ENCODE measurements around the gene COA8.
"Not testable (repeated sequence)": the region's sequence is repeated elsewhere in the genome, so short reads cannot be mapped to it uniquely, and the experiment has no call there.

COA8 gene

DNA sequence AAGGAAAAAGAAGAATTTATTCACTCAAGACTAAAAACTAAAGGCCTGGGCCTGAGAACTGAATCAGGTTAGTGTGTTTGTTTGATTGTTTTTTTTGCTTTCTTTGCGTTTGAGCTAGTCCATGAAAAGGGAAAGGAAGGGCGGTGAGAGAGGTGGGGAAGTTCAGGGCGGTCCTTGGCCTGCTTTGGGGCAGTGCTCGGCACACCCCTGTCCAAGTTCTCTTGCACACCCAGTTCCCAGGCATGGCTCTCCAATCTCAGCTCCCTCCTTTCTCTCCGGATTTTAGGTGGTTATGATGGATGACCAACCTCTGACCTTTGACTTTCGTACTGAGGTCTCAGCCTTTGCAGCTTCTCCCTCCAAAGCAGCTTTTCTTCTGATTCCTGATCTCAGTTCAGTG, 11.3 kb downstream of the COA8 start:
- no peak for DNase-seq (ENCODE audit: low read depth in 2 of 2)

DNA sequence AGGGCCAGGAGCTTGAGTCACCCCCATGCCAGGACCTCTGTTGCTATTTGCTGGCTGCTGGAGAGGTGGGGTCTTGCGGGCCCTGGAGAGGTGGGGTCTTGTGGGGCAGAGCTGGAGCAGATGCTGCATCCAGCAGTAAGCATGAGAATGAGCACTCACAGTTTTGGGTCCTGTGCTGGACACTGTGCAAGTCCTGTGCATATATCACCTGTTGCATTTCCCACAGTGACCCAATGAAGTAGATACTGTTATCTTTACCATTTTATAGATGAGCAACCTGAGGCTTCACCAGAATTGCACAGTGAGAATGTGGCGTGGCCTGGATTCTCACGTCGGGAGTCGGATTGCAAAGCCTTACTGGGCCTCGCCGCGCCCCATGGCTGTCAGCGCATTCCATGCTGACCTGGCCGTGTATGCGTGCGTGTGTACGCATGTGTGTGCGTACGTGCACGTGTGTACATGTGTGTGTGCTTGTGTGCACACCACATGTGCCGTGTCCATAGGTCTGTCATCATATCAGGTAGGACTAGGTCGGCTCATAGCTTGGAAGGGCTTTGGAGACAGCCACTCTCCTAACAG, 12.0 kb downstream of the COA8 start:
- no peak for DNase-seq (ENCODE audit: low read depth in 2 of 2)

DNA sequence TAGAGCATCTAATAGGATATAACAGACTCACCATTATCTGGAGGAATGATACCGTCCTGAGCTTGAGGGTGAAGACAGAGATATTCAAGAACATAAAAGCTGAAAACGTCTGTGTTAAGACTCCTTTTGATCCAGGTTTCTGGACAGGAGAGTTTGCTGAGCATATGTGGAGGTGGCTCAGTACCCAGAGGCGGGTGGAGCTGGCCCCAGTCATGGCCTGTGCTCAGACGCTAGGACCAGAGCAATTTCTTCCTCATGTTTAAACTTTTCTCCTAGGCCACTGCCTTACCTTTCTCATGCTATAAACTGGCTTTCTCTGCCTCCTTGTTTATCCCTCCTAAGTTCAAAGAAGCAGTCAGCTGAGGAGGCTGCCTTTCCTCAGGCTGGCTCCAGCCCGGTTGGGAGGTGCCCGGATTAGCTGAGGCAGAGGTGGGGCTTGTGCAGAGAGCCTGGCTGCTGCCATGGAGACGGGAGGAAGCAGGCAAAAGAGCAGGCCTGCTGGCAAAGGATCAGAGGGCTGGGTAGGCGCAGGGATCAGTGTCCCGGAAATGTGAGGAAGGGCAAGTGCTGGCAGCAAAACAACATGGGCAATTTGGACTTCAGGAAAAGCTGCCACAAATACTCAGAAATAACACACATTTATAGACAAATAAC, 13.7 kb downstream of the COA8 start:
- DNase-seq (ENCODE audit: low read depth in 2 of 2), result no peak

DNA sequence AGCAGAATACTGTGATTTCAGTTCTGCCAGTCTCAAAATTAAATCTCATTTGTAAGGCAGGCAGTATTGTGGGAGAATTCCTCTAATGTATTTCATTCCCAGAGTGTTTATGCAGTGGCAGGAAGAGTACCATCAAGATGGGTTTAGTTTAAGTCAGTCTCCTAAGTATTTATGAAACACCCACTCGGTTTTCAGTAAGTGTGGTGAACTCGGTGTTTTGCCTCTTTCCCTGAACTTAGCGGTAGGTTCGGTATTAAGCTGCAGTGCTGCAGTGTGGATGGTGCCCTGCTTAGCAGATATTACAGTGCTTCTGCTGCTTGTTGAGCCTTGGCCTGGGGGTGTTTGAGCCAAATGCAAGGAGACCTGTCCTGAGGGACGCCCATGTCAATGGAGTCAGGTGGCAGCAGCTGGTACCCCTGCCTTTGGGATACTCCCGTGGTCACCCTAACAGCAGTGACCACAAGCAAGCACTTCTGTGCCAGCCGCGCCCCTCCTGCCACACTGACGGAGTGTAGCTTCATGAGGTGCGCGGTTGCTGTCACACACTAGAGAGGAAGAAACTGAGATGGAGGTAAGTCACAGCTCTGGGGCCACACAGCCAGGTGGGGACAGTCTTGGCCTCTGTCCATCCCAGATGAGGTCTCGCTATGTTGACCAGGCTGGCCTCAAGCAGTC, 15.8 kb downstream of the COA8 start:
- no peak for DNase-seq (ENCODE audit: low read depth in 2 of 2)

DNA sequence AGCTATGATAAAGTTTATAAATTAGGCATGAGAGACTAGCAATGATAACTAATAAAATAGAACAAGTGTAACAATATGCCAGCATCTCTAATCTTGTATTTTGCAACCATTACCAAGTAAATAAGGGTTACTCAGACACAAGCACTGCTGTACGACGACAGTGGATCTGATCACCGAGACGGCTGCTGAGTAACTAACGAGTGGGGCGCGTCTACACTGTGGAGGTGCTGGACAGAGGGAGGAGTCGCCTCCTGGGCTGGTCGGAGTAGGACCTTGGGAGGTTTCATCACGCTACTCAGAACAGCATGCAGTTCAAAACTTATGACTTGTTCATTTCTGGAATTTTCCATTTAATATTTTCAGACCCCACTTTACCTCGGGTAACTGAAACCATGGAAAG, 18.4 kb downstream of the COA8 start:
- DNase-seq (ENCODE audit: low read depth in 2 of 2), result no peak

DNA sequence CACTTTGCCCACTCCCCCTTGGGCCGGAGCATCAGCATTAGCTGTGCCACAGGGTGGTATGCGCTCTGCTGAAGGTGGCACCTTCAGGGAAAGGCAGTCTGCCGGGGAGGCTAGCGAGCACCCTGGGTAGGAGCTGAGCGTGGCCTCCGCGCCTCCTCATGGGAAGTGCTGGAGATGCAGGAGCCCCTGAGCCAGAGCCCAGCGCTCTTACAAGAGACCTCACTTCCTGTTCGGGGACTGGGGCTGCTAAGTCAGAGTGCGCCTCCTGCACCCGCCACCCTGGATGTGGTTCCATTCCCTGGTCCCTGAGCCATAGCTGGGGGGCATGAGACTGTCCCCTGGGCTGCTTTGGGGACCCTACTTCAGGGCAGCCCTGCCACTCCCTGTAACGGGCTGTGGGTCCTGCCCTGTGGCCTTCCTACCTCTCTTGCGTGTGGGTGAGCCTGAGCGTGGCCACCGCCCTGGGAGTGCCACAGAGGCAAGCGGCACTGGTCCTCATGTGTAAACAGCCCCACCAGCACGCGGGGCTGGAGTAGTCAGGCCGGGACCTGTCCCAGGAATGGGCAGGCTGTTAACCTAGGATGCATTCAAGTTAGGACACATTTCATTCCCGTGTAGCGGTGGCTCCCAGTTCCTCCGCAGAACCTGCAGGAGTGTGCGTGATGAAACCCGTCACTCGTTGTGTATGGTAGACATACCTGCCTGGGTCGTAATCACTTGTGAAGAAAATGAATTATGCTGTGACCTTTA, 19.4 kb downstream of the COA8 start:
- no peak for DNase-seq (ENCODE audit: low read depth in 2 of 2)

DNA sequence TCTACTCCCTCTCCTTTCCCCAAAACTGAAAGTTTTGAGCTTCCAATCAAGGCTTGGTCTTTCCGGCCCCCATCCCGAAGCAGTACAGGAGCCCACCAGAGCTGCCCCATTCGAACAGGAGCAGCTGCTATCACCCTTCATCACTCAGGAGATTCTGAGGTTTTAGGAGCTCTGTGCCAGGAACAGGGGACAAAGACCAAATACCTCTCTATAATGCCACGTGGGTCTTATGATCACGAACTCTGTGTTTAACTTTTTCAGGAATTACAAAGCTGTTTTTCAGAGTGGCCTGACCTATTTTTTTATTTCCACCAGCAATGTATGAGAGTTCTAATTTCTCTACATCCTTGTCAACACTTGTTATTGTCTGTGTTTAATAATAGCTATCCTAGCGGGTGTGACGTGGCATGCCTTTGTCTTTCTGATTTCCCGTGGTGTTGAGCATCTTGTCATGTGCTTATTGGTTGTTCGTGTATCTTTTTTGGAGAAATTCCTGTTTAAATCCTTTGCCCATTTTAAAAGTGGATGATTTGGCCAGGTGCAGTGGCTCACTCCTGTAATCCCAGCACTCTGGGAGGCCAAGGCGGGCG, 21.7 kb downstream of the COA8 start:
- DNase-seq (ENCODE audit: low read depth in 2 of 2), result no peak

DNA sequence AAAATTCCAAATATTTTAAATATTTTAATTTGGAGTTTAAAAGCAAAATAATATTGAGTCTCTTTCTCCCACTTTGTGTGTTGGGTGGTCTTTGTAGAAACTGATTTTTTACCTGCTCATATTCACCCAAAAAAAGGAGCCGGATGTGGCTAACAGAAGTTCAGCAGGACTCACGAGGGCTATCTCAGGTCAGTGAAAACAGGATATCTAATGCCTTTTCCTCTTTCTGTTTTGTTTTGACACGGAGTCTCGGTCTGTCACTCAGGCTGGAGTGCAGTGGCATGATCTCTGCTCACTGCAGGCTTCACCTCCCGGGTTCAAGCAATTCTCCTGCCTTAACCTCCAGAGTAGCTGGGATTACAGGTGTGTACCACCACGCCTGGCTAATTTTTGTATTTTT, 30.8 kb downstream of the COA8 start:
- no peak for DNase-seq (ENCODE audit: low read depth in 2 of 2)

DNA sequence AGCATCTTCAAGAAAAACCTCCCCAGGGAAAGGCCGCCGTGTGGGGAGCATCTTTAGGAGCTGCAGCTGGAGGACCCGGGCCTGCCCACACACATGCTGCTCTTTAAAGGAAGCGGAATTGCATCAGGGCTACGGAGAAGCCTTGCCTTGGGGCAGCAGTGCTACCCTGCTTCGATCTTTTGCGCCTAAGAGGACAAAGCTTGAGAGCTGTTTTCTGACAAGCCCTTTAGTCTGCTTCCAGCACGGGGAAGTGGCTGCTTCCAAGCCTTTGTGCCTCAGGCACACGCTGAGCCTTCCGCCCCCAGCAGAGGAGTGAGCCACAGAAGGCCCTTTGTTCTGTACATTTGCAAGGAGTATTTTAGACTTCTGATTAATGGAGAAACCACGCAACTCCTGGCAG, 31.5 kb downstream of the COA8 start:
- DNase-seq (ENCODE audit: low read depth in 2 of 2), result no peak

DNA sequence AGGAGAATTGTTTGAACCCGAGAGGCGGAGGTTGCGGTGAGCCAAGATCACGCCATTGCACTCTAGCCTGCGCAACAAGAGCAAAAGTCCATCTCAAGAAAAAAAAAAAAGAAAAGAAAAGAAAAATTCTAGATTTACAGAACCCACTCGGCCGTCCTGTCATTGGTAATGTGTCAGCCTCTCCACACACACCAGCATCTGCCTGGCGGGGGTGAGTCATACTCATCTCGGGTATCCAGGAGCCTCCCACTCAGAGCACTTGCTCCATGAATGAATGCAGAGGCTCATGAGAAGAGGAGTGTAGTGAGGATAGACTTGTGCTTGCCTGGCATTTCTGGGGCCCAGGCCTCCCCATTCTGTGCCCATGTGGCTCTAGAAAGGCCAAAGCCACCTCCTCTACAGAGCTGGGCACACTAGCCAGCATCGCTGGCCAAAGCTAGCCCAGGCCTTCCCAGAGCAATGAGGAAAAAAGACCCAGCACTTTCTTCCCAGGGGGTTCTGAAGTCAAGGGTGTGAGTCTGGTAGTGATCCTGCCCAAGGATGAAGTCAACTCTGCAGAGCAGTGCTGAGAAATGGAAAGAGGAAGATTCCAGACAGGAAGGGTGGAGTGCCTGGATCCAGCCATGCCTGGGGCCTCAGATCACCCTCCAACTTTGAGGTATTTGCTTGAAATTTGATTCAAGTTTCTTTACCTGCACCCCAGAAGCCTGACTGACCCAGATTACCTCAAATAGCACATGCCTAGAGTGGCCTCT, 35.0 kb downstream of the COA8 start:
- no peak for DNase-seq (ENCODE audit: low read depth in 2 of 2)

DNA sequence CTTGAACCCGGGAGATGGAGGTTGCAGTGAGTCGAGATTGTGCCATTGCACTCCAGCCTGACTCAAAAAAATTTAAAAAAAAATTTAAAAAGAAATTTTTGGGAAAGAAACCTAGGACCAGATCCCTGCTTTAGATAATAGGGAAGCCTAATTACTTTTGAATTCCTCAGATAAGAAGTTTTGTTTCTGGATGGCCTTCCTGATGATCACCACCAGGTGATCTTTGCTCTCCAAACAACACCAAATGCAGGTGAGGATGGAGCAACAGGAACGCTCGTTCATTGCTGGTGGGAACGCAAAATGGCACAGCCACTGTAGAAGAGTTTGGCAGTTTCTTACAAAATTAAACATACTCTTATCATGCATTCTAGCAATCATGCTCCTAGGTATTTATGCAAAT, 37.7 kb downstream of the COA8 start:
- DNase-seq (ENCODE audit: low read depth in 2 of 2), result no peak

DNA sequence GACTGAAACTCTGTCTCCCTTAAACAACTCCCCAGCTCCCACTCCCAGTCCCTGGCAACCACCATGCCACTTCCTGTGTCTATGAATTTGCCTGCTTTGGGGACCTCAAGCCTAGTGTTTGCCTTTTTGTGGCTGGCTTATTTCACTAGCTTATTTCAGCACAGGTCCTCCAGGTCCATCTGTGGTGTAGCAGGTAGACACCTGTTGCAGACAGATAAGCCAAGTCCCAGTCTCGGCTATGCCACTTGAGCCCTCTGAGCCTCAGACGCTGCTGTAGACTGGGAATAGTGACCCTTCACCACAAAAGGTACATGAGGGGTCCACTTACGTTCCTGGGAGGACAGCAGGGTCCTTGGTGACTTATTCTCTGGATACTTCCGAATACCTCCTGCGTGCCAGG, 41.9 kb downstream of the COA8 start:
- no peak for DNase-seq (ENCODE audit: low read depth in 2 of 2)

DNA sequence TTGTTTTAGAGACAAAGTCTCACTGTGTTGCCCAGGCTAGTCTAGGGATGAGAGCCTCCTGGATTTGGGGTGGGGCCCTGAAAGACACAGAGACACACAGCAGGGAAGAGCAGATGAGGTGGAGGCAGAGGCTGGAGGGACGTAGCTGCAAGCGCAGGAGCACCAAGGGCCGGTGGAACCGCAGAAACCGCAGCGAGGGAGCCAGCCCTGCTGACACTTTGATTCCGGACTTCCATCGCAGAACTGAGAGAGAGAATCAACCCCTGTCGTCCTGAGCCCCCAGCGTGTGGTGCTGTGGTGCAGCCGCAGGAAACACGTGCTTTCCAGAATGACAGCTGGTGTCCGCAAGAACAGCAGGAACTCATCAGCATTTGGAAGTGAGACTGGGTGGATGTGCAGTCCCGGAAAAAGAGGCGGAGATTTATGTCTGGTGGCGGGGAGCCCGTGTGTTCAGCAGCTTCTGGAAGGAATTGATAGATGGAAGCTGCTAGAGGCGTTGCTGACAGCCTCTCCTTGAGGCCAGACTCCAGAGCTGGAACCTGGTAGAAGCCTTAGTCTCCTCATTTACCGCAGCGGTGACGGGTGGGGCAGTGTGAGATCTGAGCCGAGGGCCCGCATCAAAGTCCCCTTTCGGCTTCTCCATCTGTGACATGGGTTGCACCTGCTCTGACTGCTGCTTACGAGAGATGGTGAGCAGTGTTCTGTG, 44.4 kb downstream of the COA8 start:
- DNase-seq (ENCODE audit: low read depth in 2 of 2), result peak; percentile 49 to 52

DNA sequence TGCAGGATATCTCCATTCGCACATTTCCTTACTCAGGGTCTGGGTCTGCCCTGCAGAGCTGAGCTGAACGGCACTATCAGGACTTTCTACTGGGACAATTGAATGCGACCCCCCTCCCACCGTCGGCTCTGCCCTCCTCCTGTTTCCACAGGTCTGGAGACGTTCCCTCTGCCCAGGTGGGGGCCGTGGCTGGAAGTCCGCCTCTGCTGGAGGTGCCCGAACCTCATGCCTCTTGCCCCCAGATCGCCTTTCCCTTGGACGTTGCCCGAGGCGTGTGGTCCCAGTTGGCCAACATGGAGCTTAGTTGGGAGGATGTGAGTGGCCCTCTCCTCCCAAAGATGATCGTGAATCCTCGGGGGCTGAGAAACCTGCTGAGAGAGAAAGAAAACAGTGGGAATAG, 45.1 kb downstream of the COA8 start:
- no peak for DNase-seq (ENCODE audit: low read depth in 2 of 2)

DNA sequence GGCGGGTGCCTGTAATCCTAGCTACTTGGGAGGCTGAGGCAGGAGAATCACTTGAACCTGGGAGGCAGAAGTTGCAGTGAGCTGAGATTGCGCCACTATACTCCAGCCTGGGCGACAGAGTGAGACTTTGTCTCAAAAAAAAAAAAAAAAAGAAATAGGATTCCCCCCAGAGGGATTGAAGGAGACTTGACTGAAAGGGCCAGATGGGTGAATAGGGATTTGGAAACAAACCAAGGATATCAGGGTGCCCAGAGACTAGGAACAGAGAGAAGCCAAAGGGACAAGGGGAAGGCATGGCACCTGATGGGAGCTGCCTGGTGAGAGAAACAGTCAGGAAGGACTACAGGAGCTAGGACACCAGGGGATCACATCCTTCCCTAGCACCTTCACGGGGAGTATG, 46.3 kb downstream of the COA8 start:
- not testable (repeated sequence) for DNase-seq (ENCODE audit: low read depth in 2 of 2)

DNA sequence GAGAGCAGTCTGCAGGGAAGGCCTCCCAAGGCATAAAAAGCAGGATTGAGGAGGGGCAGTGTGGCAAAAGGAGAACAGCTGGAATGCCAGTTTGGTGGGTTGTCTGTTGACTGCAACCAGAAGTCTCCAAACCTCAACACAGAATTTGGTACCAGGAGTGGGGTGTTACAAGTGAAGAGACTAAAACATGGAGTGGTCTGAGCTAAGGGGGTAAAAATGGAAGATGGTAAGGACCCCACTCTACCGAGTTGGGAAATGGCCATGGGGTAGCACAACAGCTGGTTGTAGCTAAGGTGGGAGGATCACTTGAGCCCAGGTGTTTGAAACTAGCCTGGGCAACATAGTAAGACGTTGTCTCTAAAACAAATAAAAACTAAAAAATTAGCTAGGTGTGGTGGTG, 48.5 kb downstream of the COA8 start:
- no peak for DNase-seq (ENCODE audit: low read depth in 2 of 2)

DNA sequence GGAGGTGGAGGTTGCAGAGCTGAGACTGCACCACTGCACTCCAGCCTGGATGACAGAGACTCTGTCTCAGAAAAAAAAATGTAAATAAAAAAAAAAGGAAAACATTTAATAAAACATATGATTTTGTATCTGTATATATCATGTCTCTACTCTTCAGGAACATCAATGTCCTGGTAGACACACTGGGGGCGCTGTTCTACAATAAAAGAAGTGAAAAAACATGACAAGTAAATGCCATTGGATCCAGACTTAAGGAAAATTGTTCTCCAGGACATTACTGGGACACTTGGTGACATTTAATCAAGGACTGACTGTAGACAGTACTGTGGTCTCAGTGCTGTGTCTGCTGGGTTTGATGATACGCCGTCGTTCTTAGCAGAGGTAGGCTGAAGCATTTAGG, 50.8 kb downstream of the COA8 start:
- DNase-seq (ENCODE audit: low read depth in 2 of 2), result no peak

DNA sequence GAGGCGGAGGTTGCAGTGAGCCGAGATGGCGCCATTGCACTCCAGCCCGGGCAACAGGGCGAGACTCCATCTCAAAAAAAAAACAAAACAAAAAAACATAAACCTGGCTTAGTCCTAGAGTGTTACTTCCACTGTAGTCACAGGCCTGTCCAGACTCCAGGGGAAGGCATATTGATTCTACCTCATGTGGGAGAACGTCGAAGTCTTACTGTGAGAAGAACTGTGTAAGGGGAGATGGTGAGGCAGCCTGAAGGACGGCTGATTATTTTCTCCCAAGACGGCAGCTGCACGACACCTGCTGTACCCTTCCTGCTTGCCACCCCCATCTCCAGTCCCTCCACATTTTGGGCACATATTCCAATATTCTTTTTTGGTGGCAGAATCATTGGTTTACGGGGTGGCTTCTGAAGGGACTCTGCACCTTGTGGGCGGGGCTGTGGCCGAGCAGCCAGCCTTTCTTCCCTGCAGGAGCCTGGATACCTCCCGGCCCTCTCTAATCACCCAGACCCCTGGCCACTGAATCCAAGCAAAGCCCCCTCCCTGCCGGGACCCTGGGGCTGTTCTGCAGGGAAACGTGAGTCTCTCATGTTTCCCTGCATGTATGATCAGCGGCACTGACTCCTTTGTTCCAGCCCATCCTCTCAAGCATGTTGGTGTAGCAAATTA, 54.0 kb downstream of the COA8 start:
- DNase-seq (ENCODE audit: low read depth in 2 of 2), result no peak

DNA sequence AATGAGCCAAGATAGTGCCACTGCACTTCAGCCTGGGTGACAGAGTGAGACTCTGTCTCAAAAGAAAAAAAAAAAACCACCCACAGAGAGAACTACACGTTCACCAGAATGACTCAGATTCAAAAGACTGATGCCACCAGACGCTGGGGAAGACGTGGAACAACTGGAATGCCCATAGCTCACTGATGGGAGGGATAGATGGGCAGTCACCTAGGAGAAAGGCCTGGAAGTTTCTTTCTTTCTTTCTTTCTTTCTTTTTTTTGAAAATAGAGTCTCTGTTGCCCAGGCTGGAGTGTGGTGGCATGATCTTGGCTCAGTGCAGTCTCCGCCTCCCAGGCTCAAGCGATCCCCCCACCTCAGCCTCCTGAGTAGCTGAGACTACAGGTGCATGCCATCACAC, 56.3 kb downstream of the COA8 start:
- no peak for DNase-seq (ENCODE audit: low read depth in 2 of 2)

DNA sequence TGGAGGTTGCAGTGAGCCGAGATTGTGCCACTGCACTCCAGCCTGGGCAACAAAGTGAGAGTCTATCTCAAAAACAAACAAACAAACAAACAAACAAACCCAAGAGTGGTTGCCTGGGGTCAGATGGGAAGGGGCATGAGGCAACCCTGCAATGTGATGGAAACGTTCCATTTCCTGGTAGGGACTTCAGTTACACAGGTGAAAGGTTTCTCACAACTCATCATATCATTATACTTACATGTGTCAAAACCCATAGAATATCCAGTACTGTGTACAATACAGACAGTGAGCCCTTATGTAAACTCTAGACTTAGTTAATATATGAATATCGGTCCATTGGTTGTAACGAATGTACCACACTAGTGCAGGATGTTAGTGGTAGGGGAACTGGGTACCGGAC, 59.1 kb downstream of the COA8 start:
- DNase-seq (ENCODE audit: low read depth in 2 of 2), result no peak

DNA sequence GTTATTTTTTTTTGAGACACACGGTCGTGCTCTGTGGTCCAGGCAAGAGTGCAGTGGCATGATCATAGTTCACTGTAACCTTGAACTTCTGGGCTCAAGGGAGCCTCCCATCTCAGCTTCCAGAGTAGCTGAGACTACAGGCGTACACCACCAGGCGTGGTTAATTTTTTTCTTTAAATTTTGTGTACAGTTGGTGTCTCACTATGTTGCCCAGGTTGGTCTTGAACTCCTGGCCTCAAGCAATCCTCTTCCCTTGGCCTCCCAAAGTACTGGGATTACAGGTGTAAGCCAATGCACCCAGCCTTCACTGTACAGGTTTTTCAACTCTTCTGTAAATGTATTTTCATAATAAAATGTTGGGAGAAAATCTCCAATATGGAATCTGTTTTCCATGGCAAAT, 60.5 kb downstream of the COA8 start:
- DNase-seq (ENCODE audit: low read depth in 2 of 2), result no peak
